Ovary (tissue), 9 donors: ENCODE data around the gene SYNPO. TPM values are rescaled to one million over a fixed set of nuclear protein-coding genes. Genes with fewer than 3 reads are reported as not detected.

ENCODE experiments used
- DNase-seq, 5 donors: peaks; one replicate each; pipeline ENCODE4 v3.0.0-alpha.2; 2019 to 2020
- H3K27ac ChIP-seq, 2 donors: fragments of 200-600 bp; one replicate each; pipeline versions ENCODE4 v1.5.1 to v1.8.0; 2019 to 2022
- H3K27me3 ChIP-seq: fragments of 200-600 bp; one replicate; pipeline ENCODE4 v1.8.0; 2022
- H3K36me3 ChIP-seq: fragments of 200-600 bp; sonication (generic); one replicate; pipeline ENCODE4 v1.5.1; 2019
- H3K4me1 ChIP-seq: one replicate; pipeline ENCODE4 v1.8.1; 2013; ENCODE audit warnings: mild to moderate bottlenecking, moderate library complexity; ENCODE audit not compliant: insufficient read depth
- H3K4me3 ChIP-seq: fragments of 200-600 bp; sonication (generic); one replicate; pipeline ENCODE4 v1.5.1; 2017
- H3K9me3 ChIP-seq, 2 donors: fragments of 200-600 bp in 1 of 2; sonication (generic) in 1 of 2; one replicate each; pipeline versions ENCODE4 v1.5.1 to v1.8.1; 2013 to 2019; ENCODE audit warnings: mild to moderate bottlenecking in 1 of 2, moderate library complexity in 1 of 2
- CTCF ChIP-seq, 3 donors: fragments of 450-650 bp in 2 of 3; fragments of 200-600 bp in 1 of 3; IDR thresholded peaks; one replicate each; pipeline versions ENCODE4 v1.5.1 to v1.8.0; 2016 to 2022; ENCODE audit warnings: antibody characterized with exemption in 3 of 3, mild to moderate bottlenecking in 1 of 3
- EP300 ChIP-seq: sonication (generic); formaldehyde crosslinking; IDR thresholded peaks from one replicate; pipeline ENCODE4 v1.6.1; 2017; ENCODE audit warnings: antibody characterized with exemption
- POLR2A ChIP-seq: fragments of 450-650 bp; IDR thresholded peaks from one replicate; pipeline ENCODE4 v1.6.1; 2017; ENCODE audit warnings: antibody characterized with exemption, mild to moderate bottlenecking, moderate library complexity
- WGBS, 3 donors: extraction: QIAGEN DNeasy Blood & Tissue Kit in 1 of 3; methylation state at CpG; one replicate each; pipeline versions ENCODE4 v1.1.5 to v1.1.7; 2013 to 2017; 5-methylcytosine and 5-hydroxymethylcytosine counted together
- intact Hi-C, 4 donors: fragments of 100-400 bp; cut with DNase I; formaldehyde crosslinking; loops; one replicate each; pipeline versions ENCODE4 v1.11.0 to v1.15.1; 2022 to 2023
- polyA plus RNA-seq, 2 donors: library from polyadenylated mRNA; stranded (reverse); fragments of 200-250 nt in 1 of 2; fragments of 350-450 nt in 1 of 2; fragmentation: Illumina TruSeq in 1 of 2; extraction: RNeasy Lipid Tissue Mini Kit (QIAGEN cat#74804) in 1 of 2; gene quantifications; one replicate each; pipeline ENCODE4 v1.2.3, GENCODE V29; 2013 to 2014
- total RNA-seq, 7 donors: library from RNA; depleted of rRNA in 2 of 7; stranded (reverse); fragments of >200 nt in 2 of 7; fragmentation: NEBNext Ultra II Directional in 3 of 7; extraction: Animal tissue kit (Norgen Biotek cat#: 25700) in 3 of 7; gene quantifications; one replicate each; pipeline versions ENCODE4 v1.1.0 to v1.2.4, GENCODE V29; 2016 to 2023
- donor health status: DM: no; HTN: no; CAD: no; lungs with moderate emphysema.
- donor health status: DM: no; HTN: no; CAD: no.
- donor health status: Bipolar disorder and iron deficiency.
- donor health status: DM: yes; HTN: yes; CAD: no.
- donor health status: DM: no; HTN: no; CAD: no.
- donor health status: DM: yes; HTN: yes; CAD: no.

The SYNPO gene
- total and polyA plus RNA-seq, 9 donors = 8.3 to 174 (median 70.2) TPM

GRCh38 chr5:150645070-150645700, 4.7 kb downstream of the SYNPO start:
- intact Hi-C loops = no loop called here
- TF ChIP-seq EP300 (no peak), CTCF (IDR thresholded peaks at IDR 0.05) (no peak), POLR2A (no peak)
- Histone ChIP-seq H3K36me3 (no peaks in the 10 kb centered on the region), H3K9me3 (no peaks in the 10 kb centered on the region), H3K27me3 (no peaks in the 10 kb centered on the region), H3K4me1 (peaks cover 61% of the 10 kb centered on the region), H3K27ac (peak overlapping the region in 1 of 2 donors; percentile 93), H3K4me3 (no peak overlapping the region)
- DNase-seq = peak; percentile 77 to 90 (median 87)
- 37 to 57% (median 54%) methylated on average over 4 of the region's 4 CpGs for WGBS, 3 donors

GRCh38 chr5:150647275-150648251, 7.1 kb downstream of the SYNPO start:
- DNase-seq = peak; percentile 81 to 86 (median 84)
- Histone ChIP-seq H3K27me3 (no peaks in the 10 kb centered on the region), H3K4me3 (no peak overlapping the region), H3K27ac (no peak overlapping the region), H3K36me3 (no peaks in the 10 kb centered on the region), H3K9me3 (no peaks in the 10 kb centered on the region), H3K4me1 (peaks cover 42% of the 10 kb centered on the region)
- 36 to 52% (median 36%) methylated on average over 25 of the region's 25 CpGs for WGBS, 3 donors
- intact Hi-C loops = loop anchor here in 1 of 4 donors (2.0 kb wide), 1 partner anchor 53 kb away; no protein-coding TSS in a partner anchor
- TF ChIP-seq CTCF (IDR thresholded peaks at IDR 0.05) = no peak

- WGBS, 3 donors = 87 to 91% (median 90%) methylated on average over 15 to 16 of the region's 16 CpGs
- no peak for TF ChIP-seq EP300
- TF ChIP-seq CTCF (IDR thresholded peaks at IDR 0.05) = no peak
- TF ChIP-seq POLR2A = no peak
- no peaks in the 10 kb centered on the region for H3K36me3 ChIP-seq
- H3K4me1 ChIP-seq = peaks cover 38% of the 10 kb centered on the region
- H3K27me3 ChIP-seq = no peaks in the 10 kb centered on the region
- peak overlapping the region in 1 of 2 donors; percentile 0 for H3K27ac ChIP-seq
- intact Hi-C loops = no loop called here
- no peak overlapping the region for H3K4me3 ChIP-seq
- DNase-seq = peak in 3 of 5 donors; percentile 23 to 43 (median 42)
- H3K9me3 ChIP-seq = no peaks in the 10 kb centered on the region
These were observed 8.0 kb downstream of the SYNPO start for GRCh38 chr5:150648294-150649107.
